Activated naive CD8-positive, alpha-beta T cell (primary cell): ENCODE data around the gene PBX3.

ENCODE experiments used
- H3K27ac Mint-ChIP-seq: one replicate; pipeline ENCODE4 v1.8.0; 2021; ENCODE audit warnings: mixed read lengths
- H3K27me3 Mint-ChIP-seq: one replicate; pipeline ENCODE4 v1.8.0; 2021; ENCODE audit warnings: mixed read lengths
- H3K36me3 Mint-ChIP-seq: one replicate; pipeline ENCODE4 v1.8.0; 2021; ENCODE audit warnings: mixed read lengths
- H3K4me1 Mint-ChIP-seq: one replicate; pipeline ENCODE4 v1.8.0; 2021; ENCODE audit warnings: low read depth, mixed read lengths
- H3K4me3 Mint-ChIP-seq: one replicate; pipeline ENCODE4 v1.8.0; 2021; ENCODE audit warnings: mild to moderate bottlenecking, mixed read lengths
- H3K9me3 Mint-ChIP-seq: one replicate; pipeline ENCODE4 v1.8.0; 2021; ENCODE audit warnings: low read depth, mixed read lengths

Gene PBX3

DNA sequence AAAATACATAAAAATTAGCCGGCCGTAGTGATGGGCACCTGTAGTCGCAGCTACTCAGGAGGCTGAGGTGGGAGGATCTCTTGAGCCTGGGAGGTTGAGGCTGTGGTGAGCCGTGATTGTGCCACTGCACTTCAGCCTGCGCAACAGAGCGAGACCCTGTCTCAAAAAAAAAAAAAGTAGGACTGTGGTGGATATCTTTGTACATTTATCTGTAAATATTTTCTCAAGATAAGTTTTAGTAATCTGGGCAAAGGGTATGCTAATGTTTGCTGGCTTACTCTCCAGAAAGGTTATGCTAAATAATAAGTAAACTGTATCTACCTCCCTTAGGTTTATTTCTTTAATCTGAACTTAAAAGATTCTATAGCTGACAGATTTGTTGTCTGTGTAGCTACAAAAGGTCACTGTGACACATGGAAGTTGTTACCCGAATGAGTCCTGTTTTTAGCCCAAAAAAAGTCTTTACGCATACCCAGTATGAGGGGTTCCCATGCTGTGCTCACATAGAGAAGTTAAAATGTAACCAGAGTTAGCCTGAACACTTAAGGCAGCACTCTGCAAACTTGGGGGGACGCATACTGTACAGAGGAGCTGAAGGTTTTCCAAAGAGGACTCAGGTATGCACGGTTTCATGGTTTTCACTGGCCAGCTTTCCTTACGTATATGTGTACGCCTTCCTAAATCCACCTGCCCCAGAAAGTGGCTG lies 206.3 kb downstream of the PBX3 start:
- Mint-ChIP-seq H3K27me3 (no peaks in the 10 kb centered on the region), H3K36me3 (no peaks in the 10 kb centered on the region), H3K27ac (no peak overlapping the region), H3K9me3 (no peaks in the 10 kb centered on the region), H3K4me3 (no peak overlapping the region), H3K4me1 (no peaks in the 10 kb centered on the region)

DNA sequence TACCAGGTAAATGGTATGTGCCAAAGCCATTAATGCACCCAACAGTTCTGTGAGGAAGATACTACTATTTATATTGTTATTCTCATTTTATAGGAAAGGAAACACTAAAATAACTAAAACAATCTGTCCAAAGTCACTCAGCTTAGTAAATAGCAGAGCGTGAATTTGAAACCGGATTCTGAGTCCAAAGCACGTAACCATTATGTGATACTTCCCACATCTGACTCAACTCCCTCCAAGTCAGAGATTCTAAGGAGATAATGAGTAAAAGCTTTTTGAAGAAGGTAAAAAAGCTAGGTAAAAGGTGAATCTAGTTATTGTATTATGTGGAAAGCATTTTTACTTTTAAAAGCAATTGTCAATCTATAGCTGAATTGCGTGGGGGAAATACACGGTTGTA lies 208.9 kb downstream of the PBX3 start:
- Mint-ChIP-seq H3K27me3 (no peaks in the 10 kb centered on the region), H3K4me1 (no peaks in the 10 kb centered on the region)

DNA sequence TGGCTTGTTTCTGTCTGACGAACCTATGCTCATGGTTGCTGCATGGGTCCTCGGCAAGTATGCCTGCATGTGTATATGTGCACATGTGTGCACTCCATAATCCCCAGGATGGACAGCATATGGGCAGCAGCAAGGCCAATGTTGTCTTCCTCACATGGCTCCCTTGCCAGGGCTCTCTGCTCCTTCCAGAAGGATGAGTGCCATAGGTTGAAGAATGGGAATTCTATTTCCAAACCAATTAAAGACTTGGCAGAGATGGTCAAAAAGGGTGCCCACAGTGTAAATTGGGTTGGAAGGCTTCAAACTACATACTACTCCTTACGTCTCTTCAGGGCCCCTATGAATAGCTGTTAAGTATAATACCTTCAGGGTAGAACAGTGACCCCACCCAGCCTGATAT lies 212.1 kb downstream of the PBX3 start:
- Mint-ChIP-seq H3K27ac (no peak overlapping the region), H3K36me3 (peaks cover 2% of the 10 kb centered on the region), H3K4me3 (no peak overlapping the region), H3K4me1 (no peaks in the 10 kb centered on the region), H3K9me3 (no peaks in the 10 kb centered on the region), H3K27me3 (no peaks in the 10 kb centered on the region)

More for the DNA sequence above, 208.9 kb downstream of the PBX3 start:
- H3K27ac Mint-ChIP-seq = no peak overlapping the region
- no peaks in the 10 kb centered on the region for H3K36me3 Mint-ChIP-seq
- H3K9me3 Mint-ChIP-seq = no peaks in the 10 kb centered on the region
- no peak overlapping the region for H3K4me3 Mint-ChIP-seq

DNA sequence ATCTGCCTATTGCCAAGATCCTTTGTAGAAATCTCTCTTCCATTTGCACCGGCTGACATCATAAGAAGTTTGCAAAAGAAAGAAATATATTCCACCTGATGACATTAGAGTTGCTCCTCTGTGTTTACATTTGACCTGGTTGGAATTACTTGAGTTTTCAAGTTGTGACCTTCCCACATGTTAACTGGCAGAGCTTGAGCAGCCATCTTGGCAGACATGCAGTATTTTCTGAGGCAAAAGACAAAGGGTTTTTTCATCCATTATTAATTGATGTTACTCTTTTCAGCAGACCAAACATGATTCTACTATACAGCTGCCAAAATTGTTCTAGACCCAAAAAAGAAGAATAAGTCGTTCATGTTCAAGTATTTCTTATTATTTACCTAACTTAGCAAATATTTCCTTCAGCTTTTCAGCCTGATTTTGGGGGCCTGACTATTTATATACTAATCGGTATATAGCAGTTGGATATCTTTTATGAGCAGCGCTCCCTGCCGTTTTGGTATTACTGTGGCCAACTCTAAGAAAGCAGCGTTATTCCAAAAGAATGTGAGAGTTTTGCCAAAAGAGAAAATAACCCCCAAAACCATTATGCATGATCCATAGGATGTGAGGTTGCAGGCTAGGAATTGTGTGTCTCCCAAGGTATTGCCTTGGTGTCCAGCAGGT lies 212.9 kb downstream of the PBX3 start:
- H3K4me1 Mint-ChIP-seq = no peaks in the 10 kb centered on the region
- no peaks in the 10 kb centered on the region for H3K9me3 Mint-ChIP-seq
- H3K27me3 Mint-ChIP-seq = no peaks in the 10 kb centered on the region
- H3K27ac Mint-ChIP-seq = no peak overlapping the region
- no peak overlapping the region for H3K4me3 Mint-ChIP-seq
- peaks cover 2% of the 10 kb centered on the region for H3K36me3 Mint-ChIP-seq

DNA sequence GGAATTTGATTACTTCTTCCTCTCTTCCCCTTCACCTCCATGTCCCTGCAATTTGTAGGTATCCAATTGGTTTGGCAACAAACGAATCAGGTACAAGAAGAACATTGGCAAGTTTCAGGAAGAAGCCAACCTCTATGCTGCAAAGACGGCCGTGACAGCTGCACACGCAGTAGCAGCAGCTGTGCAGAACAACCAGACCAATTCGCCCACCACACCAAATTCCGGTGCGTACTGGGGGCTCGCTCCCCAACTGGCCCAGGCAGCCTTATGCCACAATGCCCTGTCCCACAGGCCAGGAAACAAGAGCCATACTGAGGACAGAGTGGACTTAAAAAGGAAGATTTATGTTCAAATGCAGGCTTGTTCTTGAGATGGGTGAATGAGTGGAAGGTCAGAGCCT lies 213.5 kb downstream of the PBX3 start:
- Mint-ChIP-seq H3K27ac (no peak overlapping the region), H3K4me1 (no peaks in the 10 kb centered on the region), H3K36me3 (peaks cover 2% of the 10 kb centered on the region), H3K27me3 (no peaks in the 10 kb centered on the region), H3K4me3 (no peak overlapping the region), H3K9me3 (no peaks in the 10 kb centered on the region)

DNA sequence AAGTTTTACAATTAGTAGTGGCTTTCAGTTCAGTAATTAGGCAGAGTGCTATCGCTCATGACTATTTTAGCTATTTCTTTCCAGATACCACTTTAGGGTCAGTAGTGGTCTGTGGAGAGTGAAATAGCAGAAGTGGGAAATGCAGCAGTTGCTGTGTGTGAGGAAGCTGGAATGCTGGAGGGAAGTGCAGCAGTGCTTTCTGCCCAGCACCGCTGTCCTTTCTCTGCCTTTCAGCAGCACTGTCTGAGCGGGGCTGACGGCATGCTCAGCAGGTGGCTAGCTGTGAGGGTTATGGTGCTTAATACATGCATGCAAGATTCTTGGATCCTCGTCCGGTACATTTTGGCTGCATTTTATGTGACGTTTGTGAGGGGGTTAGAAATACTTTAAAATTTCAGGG lies 213.9 kb downstream of the PBX3 start:
- Mint-ChIP-seq H3K27me3 (no peaks in the 10 kb centered on the region), H3K4me1 (no peaks in the 10 kb centered on the region), H3K4me3 (no peak overlapping the region), H3K36me3 (peaks cover 2% of the 10 kb centered on the region), H3K9me3 (no peaks in the 10 kb centered on the region), H3K27ac (no peak overlapping the region)

DNA sequence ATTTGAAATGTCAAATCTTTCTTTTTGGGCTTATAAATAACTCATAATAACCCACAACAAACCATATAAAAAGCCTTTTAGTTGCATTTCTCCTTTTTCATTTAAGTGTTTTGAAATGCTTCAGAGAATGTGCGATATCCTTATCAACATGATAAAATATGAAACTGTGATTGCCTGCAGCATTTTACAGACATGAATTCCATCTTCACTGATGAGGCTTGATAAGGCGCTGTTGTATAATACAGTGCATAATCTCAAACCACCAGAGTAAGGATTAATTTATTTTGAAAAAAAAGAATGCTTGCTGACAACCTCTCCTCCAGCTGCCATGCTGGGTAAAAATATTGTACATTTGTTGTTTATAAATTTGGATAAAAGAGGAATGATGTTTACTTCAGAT lies 216.8 kb downstream of the PBX3 start:
- H3K4me3 Mint-ChIP-seq = no peak overlapping the region
- no peaks in the 10 kb centered on the region for H3K9me3 Mint-ChIP-seq
- no peak overlapping the region for H3K27ac Mint-ChIP-seq
- H3K4me1 Mint-ChIP-seq = no peaks in the 10 kb centered on the region
- H3K36me3 Mint-ChIP-seq = peaks cover 2% of the 10 kb centered on the region
- no peaks in the 10 kb centered on the region for H3K27me3 Mint-ChIP-seq

DNA sequence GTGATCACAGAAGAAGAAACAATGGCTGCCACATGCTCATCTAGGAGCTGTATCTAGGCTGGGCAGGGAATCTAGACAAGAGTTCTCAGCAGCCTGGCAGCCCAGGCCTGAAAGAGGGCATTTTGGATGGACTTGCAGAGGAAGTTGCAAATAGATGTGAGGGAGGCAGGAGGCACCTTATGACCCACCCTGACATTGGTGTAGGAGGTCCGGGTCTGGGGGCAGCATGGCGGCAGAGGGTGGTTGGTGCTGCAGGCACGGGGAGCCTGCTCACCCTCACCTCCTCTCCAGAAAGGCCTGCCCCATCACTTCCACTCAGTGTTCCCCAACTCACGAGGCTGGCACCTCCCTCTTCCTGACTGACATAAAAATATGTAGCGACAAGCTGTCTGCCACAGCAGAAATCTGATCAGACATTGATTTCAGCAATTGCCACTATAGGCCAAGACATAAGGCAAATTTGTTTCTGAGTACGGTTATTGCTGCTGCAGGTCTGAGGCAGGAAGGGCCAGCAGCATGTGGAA lies 217.6 kb downstream of the PBX3 start:
- Mint-ChIP-seq H3K4me3 (no peak overlapping the region), H3K27me3 (no peaks in the 10 kb centered on the region), H3K4me1 (no peaks in the 10 kb centered on the region), H3K36me3 (peaks cover 2% of the 10 kb centered on the region), H3K27ac (no peak overlapping the region), H3K9me3 (no peaks in the 10 kb centered on the region)

DNA sequence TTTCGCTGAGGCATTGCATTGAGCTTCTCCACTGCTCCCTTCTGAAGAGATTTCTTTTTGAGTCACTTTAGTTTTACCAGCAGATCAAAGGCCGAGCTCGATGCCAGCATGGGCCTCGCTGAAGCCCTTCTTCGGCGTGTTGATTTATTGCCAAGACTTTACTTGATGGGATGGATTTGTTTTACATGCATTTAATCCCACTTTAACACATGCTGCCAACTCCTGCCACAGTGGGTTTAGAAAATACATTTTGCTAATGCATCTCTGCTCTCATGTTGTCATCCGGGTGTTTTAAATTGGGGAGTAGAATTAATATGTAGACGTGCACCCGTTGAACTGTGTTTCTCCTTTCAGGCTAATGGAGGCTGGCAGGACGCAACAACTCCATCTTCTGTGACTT lies 218.3 kb downstream of the PBX3 start:
- Mint-ChIP-seq H3K36me3 (peaks cover 2% of the 10 kb centered on the region), H3K9me3 (no peaks in the 10 kb centered on the region), H3K4me3 (no peak overlapping the region), H3K27me3 (no peaks in the 10 kb centered on the region), H3K27ac (peak overlapping the region; percentile 28), H3K4me1 (no peaks in the 10 kb centered on the region)

DNA sequence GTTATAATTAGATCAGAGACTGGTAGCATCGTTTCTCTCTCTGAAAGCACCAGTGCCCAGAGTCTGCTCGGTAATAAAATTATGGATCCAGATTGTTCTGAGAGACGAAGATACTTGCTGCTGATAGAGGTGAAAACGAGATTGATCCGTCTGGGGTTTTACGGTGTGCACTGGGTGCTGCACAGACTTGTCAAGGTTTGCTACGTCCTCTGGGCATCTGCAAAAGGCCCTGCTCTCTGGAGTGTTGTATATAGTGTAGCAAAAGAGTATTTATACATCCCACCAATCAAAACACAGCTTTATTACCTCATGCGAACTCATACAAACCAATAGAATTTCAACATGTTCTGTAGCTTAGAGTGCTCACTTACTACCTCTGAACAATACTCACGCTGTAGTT lies 219.3 kb downstream of the PBX3 start:
- H3K36me3 Mint-ChIP-seq = peaks cover 2% of the 10 kb centered on the region
- no peaks in the 10 kb centered on the region for H3K9me3 Mint-ChIP-seq
- no peak overlapping the region for H3K27ac Mint-ChIP-seq

DNA sequence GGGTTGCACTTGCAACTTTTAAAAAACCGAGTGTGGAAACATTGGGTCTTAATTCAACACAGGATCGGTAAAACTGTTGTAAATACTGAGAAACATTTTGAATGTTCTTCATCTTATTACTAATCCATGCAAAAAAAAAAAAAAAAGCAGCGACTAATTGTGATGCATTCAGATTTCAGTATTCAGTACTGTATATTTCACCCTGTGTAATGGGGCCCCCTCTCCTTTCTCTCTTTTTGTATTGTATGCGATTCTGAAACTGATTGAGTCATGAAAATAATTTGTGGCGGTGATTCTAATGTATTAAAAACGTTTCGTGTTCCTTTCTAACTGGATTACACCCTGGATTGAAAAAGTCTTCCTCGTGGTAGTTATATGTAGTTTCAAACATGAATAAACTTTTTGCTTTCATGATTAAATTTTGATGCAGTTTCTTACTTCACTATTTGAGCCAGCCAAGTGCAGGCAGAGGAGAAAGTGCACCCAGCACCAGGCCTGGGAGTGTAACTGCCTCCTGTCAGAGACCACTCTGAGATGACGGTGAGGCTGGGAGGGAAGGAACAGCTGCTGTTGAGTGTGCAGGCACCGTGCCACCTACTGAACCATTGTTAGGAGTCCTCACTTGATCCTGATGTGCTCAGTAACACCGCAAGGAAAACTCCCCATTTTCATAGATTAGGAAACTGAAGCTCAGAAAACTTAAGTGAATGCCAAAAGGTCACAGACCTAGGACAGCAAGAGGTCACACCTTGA lies 220.0 kb downstream of the PBX3 start:
- no peaks in the 10 kb centered on the region for H3K27me3 Mint-ChIP-seq
- H3K36me3 Mint-ChIP-seq = peaks cover 2% of the 10 kb centered on the region
- H3K9me3 Mint-ChIP-seq = no peaks in the 10 kb centered on the region
- H3K27ac Mint-ChIP-seq = no peak overlapping the region
- H3K4me1 Mint-ChIP-seq = no peaks in the 10 kb centered on the region
- no peak overlapping the region for H3K4me3 Mint-ChIP-seq

More for the DNA sequence above, 219.3 kb downstream of the PBX3 start:
- H3K4me3 Mint-ChIP-seq = no peak overlapping the region
- H3K27me3 Mint-ChIP-seq = no peaks in the 10 kb centered on the region
- no peaks in the 10 kb centered on the region for H3K4me1 Mint-ChIP-seq

DNA sequence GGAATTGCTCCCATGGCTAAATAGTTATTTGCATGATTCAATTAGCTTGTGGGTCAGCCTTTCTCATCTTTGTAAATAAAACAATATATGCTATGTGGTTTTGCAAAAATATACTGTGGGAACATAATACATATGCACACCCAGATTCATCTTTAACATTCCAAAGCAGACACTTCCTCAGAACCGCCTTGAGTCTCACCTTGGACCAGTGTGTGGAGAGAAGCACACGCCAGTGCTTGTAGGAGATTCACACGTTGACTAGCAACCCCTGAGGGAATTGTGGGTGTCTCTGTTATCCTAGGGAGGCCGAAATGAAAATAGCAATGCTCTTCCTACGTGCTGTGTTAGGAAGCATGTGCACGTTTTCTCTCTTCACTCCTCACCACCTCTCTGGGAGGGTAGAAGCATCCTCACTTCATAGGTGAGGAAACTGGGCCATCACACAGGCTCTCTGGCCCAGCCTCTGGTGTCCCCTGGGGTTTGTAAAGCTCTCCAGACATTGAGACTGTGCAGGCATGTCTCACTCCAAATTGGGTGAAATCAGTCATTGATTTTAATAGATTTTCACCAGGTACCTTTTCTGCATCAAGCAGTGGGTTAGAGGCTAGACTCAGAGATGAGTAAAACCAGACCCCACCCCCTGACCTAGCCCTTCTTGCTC lies 221.7 kb downstream of the PBX3 start:
- no peak overlapping the region for H3K27ac Mint-ChIP-seq
- H3K4me1 Mint-ChIP-seq = no peaks in the 10 kb centered on the region
- H3K4me3 Mint-ChIP-seq = no peak overlapping the region
- no peaks in the 10 kb centered on the region for H3K27me3 Mint-ChIP-seq
- H3K36me3 Mint-ChIP-seq = no peaks in the 10 kb centered on the region
- no peaks in the 10 kb centered on the region for H3K9me3 Mint-ChIP-seq

DNA sequence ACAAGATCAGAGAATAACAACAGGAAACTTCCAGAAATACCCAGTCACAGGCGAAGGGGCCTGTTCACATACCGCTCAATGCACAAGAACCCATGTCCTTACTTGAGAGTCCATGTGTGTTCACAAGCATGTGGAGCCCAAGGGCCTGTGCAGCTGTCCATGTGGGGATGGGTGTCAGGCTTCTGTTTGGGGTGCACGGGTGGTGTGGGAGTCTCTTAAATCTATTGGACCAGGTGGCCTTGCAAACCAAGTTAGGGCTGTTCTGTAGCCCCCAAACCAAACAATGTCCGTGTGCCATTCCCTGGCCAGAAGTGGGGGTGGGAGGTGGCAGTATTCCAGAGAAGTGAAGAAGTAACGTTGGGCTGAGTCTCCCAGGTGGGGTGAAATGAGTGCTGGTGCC lies 222.3 kb downstream of the PBX3 start:
- no peaks in the 10 kb centered on the region for H3K9me3 Mint-ChIP-seq
- H3K27ac Mint-ChIP-seq = no peak overlapping the region
- H3K27me3 Mint-ChIP-seq = no peaks in the 10 kb centered on the region
- no peaks in the 10 kb centered on the region for H3K4me1 Mint-ChIP-seq
- H3K36me3 Mint-ChIP-seq = no peaks in the 10 kb centered on the region
- no peak overlapping the region for H3K4me3 Mint-ChIP-seq

DNA sequence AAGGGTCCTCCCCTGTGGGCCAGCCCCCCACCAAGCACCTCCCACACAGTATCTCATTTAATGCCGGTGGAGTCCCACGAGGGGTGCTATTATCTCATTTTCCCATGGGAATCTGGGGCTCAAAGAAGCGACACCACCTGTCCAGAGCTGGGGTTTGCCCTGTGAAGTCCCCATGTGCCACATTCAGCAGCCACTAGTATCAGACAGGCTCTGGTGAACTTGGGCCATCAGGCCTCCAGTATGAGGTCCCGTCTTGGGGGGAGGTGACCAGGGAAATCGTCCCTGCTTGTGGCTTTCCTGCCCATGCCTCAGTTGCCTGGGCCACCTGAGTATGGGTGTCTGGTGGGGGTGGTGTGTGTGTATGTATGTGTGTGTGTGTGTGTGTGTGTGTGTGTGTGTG lies 222.7 kb downstream of the PBX3 start:
- Mint-ChIP-seq H3K27me3 (no peaks in the 10 kb centered on the region), H3K4me3 (no peak overlapping the region), H3K9me3 (no peaks in the 10 kb centered on the region), H3K36me3 (no peaks in the 10 kb centered on the region), H3K27ac (no peak overlapping the region), H3K4me1 (no peaks in the 10 kb centered on the region)

DNA sequence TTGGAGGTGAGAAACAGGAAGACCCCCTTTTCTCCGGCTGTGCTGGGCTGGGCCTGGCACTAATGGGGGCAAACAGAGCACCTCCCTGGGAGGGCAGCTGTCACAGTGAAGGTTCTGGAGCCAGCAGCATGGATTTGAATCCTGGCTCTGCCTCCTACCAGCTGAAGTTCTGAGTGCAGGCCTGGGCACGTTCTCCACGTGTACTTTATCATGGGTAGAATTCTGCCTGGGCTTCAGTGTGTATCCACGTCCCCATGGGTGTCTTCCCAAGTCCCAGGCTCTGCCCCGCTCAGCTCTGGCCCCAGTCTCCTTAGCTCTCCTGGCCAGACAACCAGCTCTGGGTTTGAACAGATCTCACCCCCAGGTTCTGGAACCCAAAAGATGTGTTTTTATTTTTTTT lies 223.2 kb downstream of the PBX3 start:
- H3K9me3 Mint-ChIP-seq = no peaks in the 10 kb centered on the region
- no peaks in the 10 kb centered on the region for H3K27me3 Mint-ChIP-seq
- no peak overlapping the region for H3K4me3 Mint-ChIP-seq
- H3K27ac Mint-ChIP-seq = no peak overlapping the region
- no peaks in the 10 kb centered on the region for H3K4me1 Mint-ChIP-seq
- H3K36me3 Mint-ChIP-seq = no peaks in the 10 kb centered on the region
